ENCODE data around the gene FOXL3.

FOXL3 gene

DNA sequence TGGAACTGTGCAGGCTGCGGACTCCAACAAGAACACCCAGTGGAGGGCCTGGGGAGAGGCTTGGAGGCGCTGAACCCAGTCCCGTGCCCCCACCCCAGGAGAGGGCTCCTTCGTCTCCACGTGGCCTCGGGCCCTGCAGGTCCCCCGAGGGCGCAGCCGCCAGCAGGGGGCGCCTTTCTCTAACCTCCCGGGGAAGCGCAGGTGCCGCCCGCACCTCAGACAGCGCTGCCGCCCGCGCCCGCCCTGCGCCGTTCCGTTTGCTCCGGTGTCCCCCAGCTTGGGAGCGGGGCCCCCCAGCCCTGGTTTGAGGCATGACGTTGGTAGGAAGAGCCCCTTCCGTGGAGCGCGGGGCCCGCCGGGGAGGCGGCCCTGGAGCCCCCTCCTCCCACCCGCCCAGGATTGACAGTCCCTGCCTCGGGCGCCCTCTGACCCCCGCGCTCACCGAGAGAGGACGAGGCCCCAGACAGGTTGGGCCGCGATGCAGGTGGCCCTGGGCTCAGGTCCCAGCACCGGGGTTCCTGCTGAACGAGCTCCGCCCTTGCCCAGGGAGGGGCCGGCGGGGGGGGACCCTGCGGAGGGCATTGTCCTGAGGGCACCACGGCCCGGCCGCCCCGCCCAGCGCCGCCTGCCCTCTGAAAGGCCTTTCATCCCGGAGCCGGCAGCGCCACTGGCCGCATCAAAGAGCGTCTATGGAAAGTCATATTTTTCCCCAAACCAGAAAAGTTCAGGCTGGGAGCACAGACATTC, 42.8 kb downstream of the FOXL3 start:
- Histone ChIP-seq H3K4me3 (ENCODE audit: low read depth in 1 of 2, low read length in 2 of 2) (peak overlapping the region in 1 of 2 experiments; percentile 39; a peak in 1 of 4 replicates), H3K9me3 (ENCODE audit: insufficient read depth, low read length, severe bottlenecking) (peaks cover 8% of the 10 kb centered on the region), H3K79me2 (ENCODE audit: insufficient read depth, low read length) (no peaks in the 10 kb centered on the region), H3K36me3 (ENCODE audit: insufficient read depth, low read length) (no peaks in the 10 kb centered on the region), H3K9ac (ENCODE audit: low read depth, low read length) (peak overlapping the region; percentile 35; the same call in 1 of the 2 replicates), H4K20me1 (ENCODE audit: insufficient read depth, low read length) (no peaks in the 10 kb centered on the region), H2AFZ (ENCODE audit: low read depth, low read length) (peak overlapping the region; percentile 80), H3K27me3 (ENCODE audit: insufficient read depth, low read length, poor library complexity) (no peaks in the 10 kb centered on the region), H3K4me2 (ENCODE audit: insufficient read depth, low read length) (peak overlapping the region; percentile 64), H3K4me1 (ENCODE audit: insufficient read depth, low read length) (peaks cover 8% of the 10 kb centered on the region), H3K27ac (ENCODE audit: low read length) (no peak overlapping the region)
- peak; percentile 99 for ATAC-seq (ENCODE audit: insufficient read depth, low read depth)
- no peak for TF ChIP-seq EZH2 (IDR thresholded peaks at IDR 0.05; ENCODE audit: borderline replicate concordance, low read depth, low read length, severe bottlenecking)
- TF ChIP-seq, protein P1, sequence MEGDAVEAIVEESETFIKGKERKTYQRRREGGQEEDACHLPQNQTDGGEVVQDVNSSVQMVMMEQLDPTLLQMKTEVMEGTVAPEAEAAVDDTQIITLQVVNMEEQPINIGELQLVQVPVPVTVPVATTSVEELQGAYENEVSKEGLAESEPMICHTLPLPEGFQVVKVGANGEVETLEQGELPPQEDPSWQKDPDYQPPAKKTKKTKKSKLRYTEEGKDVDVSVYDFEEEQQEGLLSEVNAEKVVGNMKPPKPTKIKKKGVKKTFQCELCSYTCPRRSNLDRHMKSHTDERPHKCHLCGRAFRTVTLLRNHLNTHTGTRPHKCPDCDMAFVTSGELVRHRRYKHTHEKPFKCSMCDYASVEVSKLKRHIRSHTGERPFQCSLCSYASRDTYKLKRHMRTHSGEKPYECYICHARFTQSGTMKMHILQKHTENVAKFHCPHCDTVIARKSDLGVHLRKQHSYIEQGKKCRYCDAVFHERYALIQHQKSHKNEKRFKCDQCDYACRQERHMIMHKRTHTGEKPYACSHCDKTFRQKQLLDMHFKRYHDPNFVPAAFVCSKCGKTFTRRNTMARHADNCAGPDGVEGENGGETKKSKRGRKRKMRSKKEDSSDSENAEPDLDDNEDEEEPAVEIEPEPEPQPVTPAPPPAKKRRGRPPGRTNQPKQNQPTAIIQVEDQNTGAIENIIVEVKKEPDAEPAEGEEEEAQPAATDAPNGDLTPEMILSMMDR (IDR thresholded peaks at IDR 0.05; ENCODE audit: borderline replicate concordance, extremely low read depth, low read length, poor library complexity, severe bottlenecking), result peak; percentile 93
- DNase-seq, result peak; percentile 87

DNA sequence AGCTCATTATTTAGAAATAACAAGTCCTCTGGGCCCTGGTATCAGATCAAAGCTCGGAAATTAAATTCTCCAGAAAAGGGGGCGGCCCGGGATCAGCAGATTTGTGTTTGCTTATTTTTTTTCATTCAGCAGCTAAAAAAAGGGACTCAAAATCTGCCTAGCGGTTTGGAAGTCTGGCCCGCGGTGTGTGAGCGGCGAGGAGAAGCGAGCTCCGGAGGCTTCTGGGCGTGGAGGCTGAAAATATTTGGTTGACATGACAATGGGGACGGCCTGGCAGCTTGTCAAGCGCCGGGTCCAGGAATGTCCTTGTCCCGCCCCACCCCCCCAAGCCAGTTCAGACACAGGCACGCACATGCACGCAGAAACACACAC, 43.4 kb downstream of the FOXL3 start:
- Histone ChIP-seq H3K27me3 (ENCODE audit: insufficient read depth, low read length, poor library complexity) (no peaks in the 10 kb centered on the region), H3K9ac (ENCODE audit: low read depth, low read length) (no peak overlapping the region), H3K4me2 (ENCODE audit: insufficient read depth, low read length) (no peak overlapping the region), H3K9me3 (ENCODE audit: insufficient read depth, low read length, severe bottlenecking) (peaks cover 8% of the 10 kb centered on the region), H3K27ac (ENCODE audit: low read length) (no peak overlapping the region), H3K79me2 (ENCODE audit: insufficient read depth, low read length) (no peaks in the 10 kb centered on the region), H4K20me1 (ENCODE audit: insufficient read depth, low read length) (no peaks in the 10 kb centered on the region), H2AFZ (ENCODE audit: low read depth, low read length) (no peak overlapping the region), H3K4me3 (ENCODE audit: low read depth in 1 of 2, low read length in 2 of 2) (no peak overlapping the region), H3K4me1 (ENCODE audit: insufficient read depth, low read length) (peaks cover 8% of the 10 kb centered on the region), H3K36me3 (ENCODE audit: insufficient read depth, low read length) (no peaks in the 10 kb centered on the region)
- no peak for DNase-seq
- TF ChIP-seq EZH2 (IDR thresholded peaks at IDR 0.05; ENCODE audit: borderline replicate concordance, low read depth, low read length, severe bottlenecking), result no peak
- TF ChIP-seq, protein P1 (IDR thresholded peaks at IDR 0.05; ENCODE audit: borderline replicate concordance, extremely low read depth, low read length, poor library complexity, severe bottlenecking), result no peak
- ATAC-seq (ENCODE audit: insufficient read depth, low read depth), result no peak

DNA sequence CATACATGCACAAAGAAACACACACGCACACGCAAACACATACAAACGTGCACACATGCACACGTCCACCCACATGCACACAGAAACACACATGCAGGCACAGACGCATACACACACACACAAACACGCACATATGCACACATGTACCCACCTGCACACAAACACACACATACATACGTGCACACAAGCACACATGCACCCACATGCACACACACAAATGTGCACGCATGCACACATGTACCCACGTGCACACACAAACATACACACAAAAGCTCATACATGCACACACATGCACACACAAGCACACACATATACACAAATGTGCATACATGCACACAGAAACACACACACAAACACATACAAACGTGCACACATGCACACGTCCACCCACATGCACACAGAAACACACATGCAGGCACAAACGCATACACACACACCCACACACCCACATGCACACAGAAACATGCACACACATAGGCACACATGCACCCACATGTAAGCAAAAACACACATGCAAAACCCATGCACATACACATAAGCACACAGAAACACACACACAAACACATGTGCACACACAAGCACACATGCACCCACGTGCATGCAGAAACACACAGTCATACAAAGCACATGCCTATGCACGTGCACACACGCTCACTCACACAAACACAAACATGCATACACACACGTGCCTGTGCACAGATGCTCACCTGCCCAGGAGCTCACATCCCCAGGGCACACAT, 44.8 kb downstream of the FOXL3 start:
- no peaks in the 10 kb centered on the region for H4K20me1 ChIP-seq (ENCODE audit: insufficient read depth, low read length)
- H3K79me2 ChIP-seq (ENCODE audit: insufficient read depth, low read length), result no peaks in the 10 kb centered on the region
- H3K4me1 ChIP-seq (ENCODE audit: insufficient read depth, low read length), result peaks cover 8% of the 10 kb centered on the region
- H3K36me3 ChIP-seq (ENCODE audit: insufficient read depth, low read length), result no peaks in the 10 kb centered on the region
- H3K27ac ChIP-seq (ENCODE audit: low read length), result no peak overlapping the region
- no peak for TF ChIP-seq EZH2 (IDR thresholded peaks at IDR 0.05; ENCODE audit: borderline replicate concordance, low read depth, low read length, severe bottlenecking)
- TF ChIP-seq, protein P1 (IDR thresholded peaks at IDR 0.05; ENCODE audit: borderline replicate concordance, extremely low read depth, low read length, poor library complexity, severe bottlenecking), result no peak
- H2AFZ ChIP-seq (ENCODE audit: low read depth, low read length), result no peak overlapping the region
- H3K4me2 ChIP-seq (ENCODE audit: insufficient read depth, low read length), result no peak overlapping the region
- H3K27me3 ChIP-seq (ENCODE audit: insufficient read depth, low read length, poor library complexity), result no peaks in the 10 kb centered on the region
- H3K9ac ChIP-seq (ENCODE audit: low read depth, low read length), result no peak overlapping the region
- ATAC-seq (ENCODE audit: insufficient read depth, low read depth) (no peak), DNase-seq (no peak)
- peaks cover 8% of the 10 kb centered on the region for H3K9me3 ChIP-seq (ENCODE audit: insufficient read depth, low read length, severe bottlenecking)
- no peak overlapping the region for H3K4me3 ChIP-seq (ENCODE audit: low read depth in 1 of 2, low read length in 2 of 2)
